SK-N-MC (cell line): ENCODE measurements around the gene EXO1.

Experiments
- EZH2 ChIP-seq: fragments of 200-600 bp; sonication (generic); IDR thresholded peaks from one replicate; pipeline ENCODE4 v1.6.1; 2017; ENCODE audit warnings: antibody characterized with exemption
- FOXP2 ChIP-seq: optimal IDR thresholded peaks from 2 replicates; pipeline ENCODE3; 2011; ENCODE audit warnings: mild to moderate bottlenecking, moderate library complexity; ENCODE audit not compliant: insufficient read depth; ENCODE audit errors: extremely low read length, control extremely low read depth
- POLR2AphosphoS5 ChIP-seq: IDR thresholded peaks from 2 replicates; pipeline ENCODE4 v1.6.1; 2012; ENCODE audit warnings: mild to moderate bottlenecking, low read depth, low read length, borderline replicate concordance

DNA sequence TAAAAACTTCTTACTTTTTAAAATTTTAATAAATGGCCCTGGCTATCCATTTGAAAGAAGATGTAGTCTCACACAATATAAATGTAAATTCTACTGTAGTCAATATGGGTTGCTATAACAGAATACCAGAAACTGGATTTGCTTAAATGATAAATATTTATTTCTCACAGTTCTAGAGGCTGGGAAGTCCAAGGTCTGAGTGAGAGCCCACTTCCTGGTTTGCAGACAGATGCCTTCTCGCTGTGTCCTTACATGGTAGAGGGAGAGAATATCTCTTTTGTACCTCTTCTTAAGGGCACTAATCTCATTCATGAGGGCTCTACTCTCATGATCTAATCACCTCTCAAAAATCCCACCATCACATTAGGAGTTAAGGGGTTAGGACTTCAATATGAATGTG, 35.2 kb downstream of the EXO1 start:
- TF ChIP-seq POLR2AphosphoS5 (no peak), EZH2 (no peak), FOXP2 (no peak)
